ENCODE measurements around the gene SDS. TPM values are rescaled to one million over a fixed set of nuclear protein-coding genes. Genes with fewer than 3 reads are reported as not detected.

SDS gene
- total and polyA plus RNA-seq, 2 experiments from 2014 or later, result 0.57 TPM; not detected in 1

- Histone ChIP-seq H3K79me2 (replicated peaks; ENCODE audit: insufficient read depth) (no peaks in the 10 kb centered on the region), H3K9me2 (ENCODE audit: insufficient read depth) (no peaks in the 10 kb centered on the region), H4K20me1 (replicated peaks; ENCODE audit: insufficient read depth) (no peaks in the 10 kb centered on the region), H2AFZ (no peak overlapping the region), H3K4me1 (ENCODE audit: insufficient read depth) (no peaks in the 10 kb centered on the region), H3F3A (replicated peaks; ENCODE audit: low read depth) (0 out of 2 replicates have a peak, but pooled peaks cover 2% of the 10 kb centered on the region), H3K27ac (ENCODE audit: low read depth) (no peak overlapping the region), H3K4me2 (no peak overlapping the region), H3K27me3 (ENCODE audit: insufficient read depth) (no peaks in the 10 kb centered on the region), H3K4me3 (no peak overlapping the region), H3K36me3 (ENCODE audit: insufficient read depth) (no peaks in the 10 kb centered on the region)
- H3K4me1 Mint-ChIP-seq, result no peaks in the 10 kb centered on the region
- TF ChIP-seq REST (IDR thresholded peaks at IDR 0.05; ENCODE audit: unreplicated experiment), result no peak
- no peak for TF ChIP-seq STAT1 (IDR thresholded peaks at IDR 0.05; ENCODE audit: unreplicated experiment)
- TF ChIP-seq, protein P1, sequence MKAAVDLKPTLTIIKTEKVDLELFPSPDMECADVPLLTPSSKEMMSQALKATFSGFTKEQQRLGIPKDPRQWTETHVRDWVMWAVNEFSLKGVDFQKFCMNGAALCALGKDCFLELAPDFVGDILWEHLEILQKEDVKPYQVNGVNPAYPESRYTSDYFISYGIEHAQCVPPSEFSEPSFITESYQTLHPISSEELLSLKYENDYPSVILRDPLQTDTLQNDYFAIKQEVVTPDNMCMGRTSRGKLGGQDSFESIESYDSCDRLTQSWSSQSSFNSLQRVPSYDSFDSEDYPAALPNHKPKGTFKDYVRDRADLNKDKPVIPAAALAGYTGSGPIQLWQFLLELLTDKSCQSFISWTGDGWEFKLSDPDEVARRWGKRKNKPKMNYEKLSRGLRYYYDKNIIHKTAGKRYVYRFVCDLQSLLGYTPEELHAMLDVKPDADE (IDR thresholded peaks at IDR 0.05), result no peak
- no peak for TF ChIP-seq POLR2AphosphoS5 (IDR thresholded peaks at IDR 0.05; ENCODE audit: low read depth)
- TF ChIP-seq EZH2 (IDR thresholded peaks at IDR 0.05; ENCODE audit: low read depth, unreplicated experiment), result no peak
- TF ChIP-seq, protein P2, sequence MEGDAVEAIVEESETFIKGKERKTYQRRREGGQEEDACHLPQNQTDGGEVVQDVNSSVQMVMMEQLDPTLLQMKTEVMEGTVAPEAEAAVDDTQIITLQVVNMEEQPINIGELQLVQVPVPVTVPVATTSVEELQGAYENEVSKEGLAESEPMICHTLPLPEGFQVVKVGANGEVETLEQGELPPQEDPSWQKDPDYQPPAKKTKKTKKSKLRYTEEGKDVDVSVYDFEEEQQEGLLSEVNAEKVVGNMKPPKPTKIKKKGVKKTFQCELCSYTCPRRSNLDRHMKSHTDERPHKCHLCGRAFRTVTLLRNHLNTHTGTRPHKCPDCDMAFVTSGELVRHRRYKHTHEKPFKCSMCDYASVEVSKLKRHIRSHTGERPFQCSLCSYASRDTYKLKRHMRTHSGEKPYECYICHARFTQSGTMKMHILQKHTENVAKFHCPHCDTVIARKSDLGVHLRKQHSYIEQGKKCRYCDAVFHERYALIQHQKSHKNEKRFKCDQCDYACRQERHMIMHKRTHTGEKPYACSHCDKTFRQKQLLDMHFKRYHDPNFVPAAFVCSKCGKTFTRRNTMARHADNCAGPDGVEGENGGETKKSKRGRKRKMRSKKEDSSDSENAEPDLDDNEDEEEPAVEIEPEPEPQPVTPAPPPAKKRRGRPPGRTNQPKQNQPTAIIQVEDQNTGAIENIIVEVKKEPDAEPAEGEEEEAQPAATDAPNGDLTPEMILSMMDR (conservative IDR thresholded peaks at IDR 0.05; ENCODE audit: low read depth in 2 of 2), result no peak
- TF ChIP-seq, protein P3, sequence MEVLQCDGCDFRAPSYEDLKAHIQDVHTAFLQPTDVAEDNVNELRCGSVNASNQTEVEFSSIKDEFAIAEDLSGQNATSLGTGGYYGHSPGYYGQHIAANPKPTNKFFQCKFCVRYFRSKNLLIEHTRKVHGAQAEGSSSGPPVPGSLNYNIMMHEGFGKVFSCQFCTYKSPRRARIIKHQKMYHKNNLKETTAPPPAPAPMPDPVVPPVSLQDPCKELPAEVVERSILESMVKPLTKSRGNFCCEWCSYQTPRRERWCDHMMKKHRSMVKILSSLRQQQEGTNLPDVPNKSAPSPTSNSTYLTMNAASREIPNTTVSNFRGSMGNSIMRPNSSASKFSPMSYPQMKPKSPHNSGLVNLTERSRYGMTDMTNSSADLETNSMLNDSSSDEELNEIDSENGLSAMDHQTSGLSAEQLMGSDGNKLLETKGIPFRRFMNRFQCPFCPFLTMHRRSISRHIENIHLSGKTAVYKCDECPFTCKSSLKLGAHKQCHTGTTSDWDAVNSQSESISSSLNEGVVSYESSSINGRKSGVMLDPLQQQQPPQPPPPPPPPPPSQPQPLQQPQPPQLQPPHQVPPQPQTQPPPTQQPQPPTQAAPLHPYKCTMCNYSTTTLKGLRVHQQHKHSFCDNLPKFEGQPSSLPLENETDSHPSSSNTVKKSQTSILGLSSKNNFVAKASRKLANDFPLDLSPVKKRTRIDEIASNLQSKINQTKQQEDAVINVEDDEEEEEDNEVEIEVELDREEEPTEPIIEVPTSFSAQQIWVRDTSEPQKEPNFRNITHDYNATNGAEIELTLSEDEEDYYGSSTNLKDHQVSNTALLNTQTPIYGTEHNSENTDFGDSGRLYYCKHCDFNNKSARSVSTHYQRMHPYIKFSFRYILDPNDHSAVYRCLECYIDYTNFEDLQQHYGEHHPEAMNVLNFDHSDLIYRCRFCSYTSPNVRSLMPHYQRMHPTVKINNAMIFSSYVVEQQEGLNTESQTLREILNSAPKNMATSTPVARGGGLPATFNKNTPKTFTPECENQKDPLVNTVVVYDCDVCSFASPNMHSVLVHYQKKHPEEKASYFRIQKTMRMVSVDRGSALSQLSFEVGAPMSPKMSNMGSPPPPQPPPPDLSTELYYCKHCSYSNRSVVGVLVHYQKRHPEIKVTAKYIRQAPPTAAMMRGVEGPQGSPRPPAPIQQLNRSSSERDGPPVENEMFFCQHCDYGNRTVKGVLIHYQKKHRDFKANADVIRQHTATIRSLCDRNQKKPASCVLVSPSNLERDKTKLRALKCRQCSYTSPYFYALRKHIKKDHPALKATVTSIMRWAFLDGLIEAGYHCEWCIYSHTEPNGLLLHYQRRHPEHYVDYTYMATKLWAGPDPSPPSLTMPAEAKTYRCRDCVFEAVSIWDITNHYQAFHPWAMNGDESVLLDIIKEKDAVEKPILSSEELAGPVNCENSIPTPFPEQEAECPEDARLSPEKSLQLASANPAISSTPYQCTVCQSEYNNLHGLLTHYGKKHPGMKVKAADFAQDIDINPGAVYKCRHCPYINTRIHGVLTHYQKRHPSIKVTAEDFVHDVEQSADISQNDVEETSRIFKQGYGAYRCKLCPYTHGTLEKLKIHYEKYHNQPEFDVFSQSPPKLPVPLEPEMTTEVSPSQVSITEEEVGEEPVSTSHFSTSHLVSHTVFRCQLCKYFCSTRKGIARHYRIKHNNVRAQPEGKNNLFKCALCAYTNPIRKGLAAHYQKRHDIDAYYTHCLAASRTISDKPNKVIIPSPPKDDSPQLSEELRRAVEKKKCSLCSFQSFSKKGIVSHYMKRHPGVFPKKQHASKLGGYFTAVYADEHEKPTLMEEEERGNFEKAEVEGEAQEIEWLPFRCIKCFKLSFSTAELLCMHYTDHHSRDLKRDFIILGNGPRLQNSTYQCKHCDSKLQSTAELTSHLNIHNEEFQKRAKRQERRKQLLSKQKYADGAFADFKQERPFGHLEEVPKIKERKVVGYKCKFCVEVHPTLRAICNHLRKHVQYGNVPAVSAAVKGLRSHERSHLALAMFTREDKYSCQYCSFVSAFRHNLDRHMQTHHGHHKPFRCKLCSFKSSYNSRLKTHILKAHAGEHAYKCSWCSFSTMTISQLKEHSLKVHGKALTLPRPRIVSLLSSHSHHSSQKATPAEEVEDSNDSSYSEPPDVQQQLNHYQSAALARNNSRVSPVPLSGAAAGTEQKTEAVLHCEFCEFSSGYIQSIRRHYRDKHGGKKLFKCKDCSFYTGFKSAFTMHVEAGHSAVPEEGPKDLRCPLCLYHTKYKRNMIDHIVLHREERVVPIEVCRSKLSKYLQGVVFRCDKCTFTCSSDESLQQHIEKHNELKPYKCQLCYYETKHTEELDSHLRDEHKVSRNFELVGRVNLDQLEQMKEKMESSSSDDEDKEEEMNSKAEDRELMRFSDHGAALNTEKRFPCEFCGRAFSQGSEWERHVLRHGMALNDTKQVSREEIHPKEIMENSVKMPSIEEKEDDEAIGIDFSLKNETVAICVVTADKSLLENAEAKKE (CRISPR knock-in tag; IDR thresholded peaks at IDR 0.05), result no peak
- no peak for TF ChIP-seq ZNF114 (CRISPR knock-in tag; IDR thresholded peaks at IDR 0.05)
- no peak for TF ChIP-seq NANOG (IDR thresholded peaks at IDR 0.05; ENCODE audit: borderline replicate concordance)
- TF ChIP-seq JUNB (IDR thresholded peaks at IDR 0.05; ENCODE audit: unreplicated experiment), result no peak
- TF ChIP-seq ZNF331 (CRISPR knock-in tag; IDR thresholded peaks at IDR 0.05; ENCODE audit: low read depth), result no peak
- TF ChIP-seq EZH2phosphoT487 (IDR thresholded peaks at IDR 0.05; ENCODE audit: unreplicated experiment), result no peak
- TF ChIP-seq CREB1 (CRISPR knock-in tag; IDR thresholded peaks at IDR 0.05; ENCODE audit: low read depth), result no peak
- H3K27me3 Mint-ChIP-seq (ENCODE audit: insufficient read depth, low read depth, poor library complexity), result peaks cover 3% of the 10 kb centered on the region
- ATAC-seq (no peak), DNase-seq (ENCODE audit: low spot score) (no peak)
- H3K9me3 Mint-ChIP-seq, result no peaks in the 10 kb centered on the region; the same call in 2 of the 3 replicates
- H3K36me3 Mint-ChIP-seq (ENCODE audit: low read depth), result peaks cover 12% of the 10 kb centered on the region
- H3K27ac Mint-ChIP-seq, result no peak overlapping the region
- no peak overlapping the region for H3K4me3 Mint-ChIP-seq
Measured at GRCh38 chr12:113387631-113388030, 16.1 kb downstream of the SDS start.

All from GM23338 (cell line).